ENCODE results near the gene MAP3K4. TPM values are rescaled to one million over a fixed set of nuclear protein-coding genes. Genes with fewer than 3 reads are reported as not detected.

The MAP3K4 gene
- total RNA-seq, 1 experiment from 2014 or later, result 54.3 TPM

- Histone ChIP-seq H3K4me2 (ENCODE audit: insufficient read depth, insufficient read length, low read length) (no peak overlapping the region), H3K9ac (ENCODE audit: extremely low read depth, insufficient read length, low read length) (no peak overlapping the region), H3K4ac (ENCODE audit: low read depth, low read length) (no peak overlapping the region), H2BK5ac (ENCODE audit: insufficient read length, low read length) (no peak overlapping the region), H3K27me3 (ENCODE audit: insufficient read depth, low read length) (no peaks in the 10 kb centered on the region), H2BK120ac (ENCODE audit: low read depth, low read length, poor library complexity, severe bottlenecking) (no peak overlapping the region), H3T11ph (ENCODE audit: low read length) (no peak overlapping the region), H3K27ac (ENCODE audit: insufficient read length, low read depth, low read length) (no peak overlapping the region), H2AFZ (ENCODE audit: low read length) (no peak overlapping the region), H4K5ac (ENCODE audit: insufficient read length, low read depth, low read length) (no peak overlapping the region), H2BK15ac (ENCODE audit: low read depth, low read length) (no peak overlapping the region), H3K56ac (ENCODE audit: insufficient read length, low read depth, low read length) (no peak overlapping the region), H2BK20ac (ENCODE audit: low read depth, low read length, poor library complexity, severe bottlenecking) (no peak overlapping the region), H3K79me1 (ENCODE audit: insufficient read depth, low read depth, low read length, poor library complexity, severe bottlenecking) (no peaks in the 10 kb centered on the region), H4K20me1 (ENCODE audit: control insufficient read depth, insufficient read depth, insufficient read length) (no peaks in the 10 kb centered on the region), H3K18ac (ENCODE audit: insufficient read length, low read depth, low read length) (no peak overlapping the region), H3K4me1 (ENCODE audit: insufficient read depth, low read length) (no peaks in the 10 kb centered on the region), H4K91ac (ENCODE audit: insufficient read length, low read depth, low read length) (no peak overlapping the region), H3K9me3 (ENCODE audit: control insufficient read depth, low read depth, low read length) (no peaks in the 10 kb centered on the region), H3K23me2 (ENCODE audit: insufficient read length, low read depth, low read length, poor library complexity, severe bottlenecking) (no peaks in the 10 kb centered on the region), H4K8ac (replicated peaks; ENCODE audit: insufficient read length, low read depth, low read length) (no peak overlapping the region), H3K23ac (ENCODE audit: insufficient read length, low read depth, low read length) (no peak overlapping the region), H2AK5ac (ENCODE audit: insufficient read length, low read length) (no peak overlapping the region), H3K79me2 (ENCODE audit: insufficient read depth, low read length) (no peaks in the 10 kb centered on the region), H3K14ac (ENCODE audit: insufficient read depth, low read length) (no peak overlapping the region), H2BK12ac (ENCODE audit: insufficient read length, low read depth, low read length) (no peak overlapping the region)
- Mint-ChIP-seq H3K4me3 (no peak overlapping the region), H3K27ac (peak overlapping the region in 1 of 3 experiments; percentile 83; a peak in 2 of 7 replicates), H3K36me3 (ENCODE audit: insufficient read depth in 1 of 3, low read depth in 3 of 3) (peaks cover 18 to 61% (median 47%) of the 10 kb centered on the region in 3 experiments), H3K27me3 (ENCODE audit: low read depth) (no peaks in the 10 kb centered on the region; the same call in none of the 2 replicates), H3K9me3 (no peaks in the 10 kb centered on the region), H3K4me1 (peaks cover 0 to 10% of the 10 kb centered on the region in 2 experiments; a peak in 2 of 4 replicates)
- no CpG with 5 or more reads among the region's 11 CpGs for WGBS (ENCODE audit: extremely low coverage, insufficient read length, low lambda C conversion rate)
- TF ChIP-seq CTCF (conservative IDR thresholded peaks at IDR 0.05), result no peak
- DNase-seq, result no peak
Observed at GRCh38 chr6:161136655-161137054, 145.1 kb downstream of the MAP3K4 start.
